Posterior vena cava (tissue), 2 donors: ENCODE measurements around the gene ID3. TPM values are rescaled to one million over a fixed set of nuclear protein-coding genes. Genes with fewer than 3 reads are reported as not detected.

ENCODE experiments used
- DNase-seq: peaks from one replicate; pipeline ENCODE4 v3.0.0-alpha.2; 2020; ENCODE audit warnings: low spot score
- intact Hi-C, 2 donors: fragments of 100-400 bp; cut with DNase I; formaldehyde crosslinking; loops; one replicate each; pipeline versions ENCODE4 v1.14.1 to v1.14.2; 2022 to 2023
- total RNA-seq, 2 donors: library from RNA; stranded (reverse); fragmentation: NEBNext Ultra II Directional; extraction: Animal tissue kit (Norgen Biotek cat#: 25700); gene quantifications; one replicate each; pipeline ENCODE4 v1.2.1, GENCODE V29; 2021
- donor health status: DM: yes; HTN: yes; CAD: no.
- donor health status: DM: yes; HTN: yes; CAD: no.

ID3 gene
- total RNA-seq, 2 donors from 2014 or later, result 190 to 243 TPM

DNA sequence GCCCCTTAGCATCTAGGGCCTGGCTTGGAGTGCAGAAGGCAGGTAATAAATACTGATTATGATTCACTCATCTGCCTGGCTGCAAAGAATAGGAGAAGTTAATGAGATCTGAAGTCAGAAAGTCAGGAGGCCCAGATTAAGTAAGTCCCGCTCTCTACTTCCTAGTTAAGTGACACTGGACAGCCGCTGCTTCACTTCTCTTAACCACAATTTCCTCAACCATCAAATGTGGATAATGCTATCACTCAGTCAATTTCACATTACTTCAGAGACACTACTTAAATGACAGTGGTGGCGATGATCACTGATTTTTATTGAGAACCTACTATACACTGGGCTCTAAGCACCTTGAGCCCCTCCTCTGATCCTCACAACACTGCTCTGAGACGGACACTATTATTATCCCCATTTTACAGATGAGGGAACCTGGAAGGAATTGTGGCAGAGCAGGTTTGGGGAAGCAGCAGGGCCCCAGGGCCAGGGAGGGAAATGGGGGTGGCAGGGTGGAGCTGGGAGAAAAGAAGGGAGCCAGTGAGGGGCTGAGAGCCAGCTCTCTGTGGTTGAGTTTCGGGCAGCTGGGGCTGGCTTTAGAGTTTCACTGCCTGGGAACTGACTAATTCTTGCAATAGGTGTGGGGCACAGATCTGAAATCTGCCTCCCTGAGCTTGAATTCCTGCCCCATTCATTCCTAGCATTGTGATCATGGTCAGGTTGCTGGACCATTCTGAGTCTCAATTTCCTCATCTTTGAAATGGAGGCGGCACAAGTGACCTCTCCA, 25.9 kb downstream of the ID3 start:
- intact Hi-C loops, result loop anchor here in 1 of 2 donors (5.0 kb wide), 2 partner anchors 36 to 1401 kb away; no protein-coding TSS in a partner anchor

DNA sequence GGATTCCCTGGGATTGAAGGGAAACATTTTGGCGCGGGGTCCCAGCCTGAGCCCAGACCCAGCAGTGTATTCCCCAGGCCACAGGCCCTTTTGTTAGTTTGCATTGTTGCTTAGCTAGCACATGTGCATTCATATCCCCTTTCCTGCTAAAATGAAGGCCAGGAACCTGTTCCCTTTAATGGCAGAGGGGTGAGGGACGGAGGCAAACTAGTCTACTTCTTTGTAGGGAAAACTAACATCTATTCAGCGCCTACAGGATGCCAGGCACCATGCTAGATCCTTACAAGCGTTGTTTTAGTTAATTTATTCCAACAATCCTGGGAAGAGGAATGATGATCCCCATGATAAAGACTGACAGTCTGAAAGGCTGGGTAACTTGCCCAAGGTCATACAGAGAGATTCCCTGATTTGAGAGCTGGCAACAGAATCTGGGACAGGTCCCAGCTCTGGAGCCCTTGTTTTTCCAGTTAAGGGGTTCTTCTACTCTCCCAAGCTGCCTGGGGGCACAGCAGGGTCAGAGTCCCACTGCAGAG, 27.7 kb downstream of the ID3 start:
- no peak for DNase-seq
- intact Hi-C loops, result loop anchor here in 1 of 2 donors (5.0 kb wide), 2 partner anchors 34 to 1399 kb away; no protein-coding TSS in a partner anchor

More for the DNA sequence above, 25.9 kb downstream of the ID3 start:
- DNase-seq, result no peak

DNA sequence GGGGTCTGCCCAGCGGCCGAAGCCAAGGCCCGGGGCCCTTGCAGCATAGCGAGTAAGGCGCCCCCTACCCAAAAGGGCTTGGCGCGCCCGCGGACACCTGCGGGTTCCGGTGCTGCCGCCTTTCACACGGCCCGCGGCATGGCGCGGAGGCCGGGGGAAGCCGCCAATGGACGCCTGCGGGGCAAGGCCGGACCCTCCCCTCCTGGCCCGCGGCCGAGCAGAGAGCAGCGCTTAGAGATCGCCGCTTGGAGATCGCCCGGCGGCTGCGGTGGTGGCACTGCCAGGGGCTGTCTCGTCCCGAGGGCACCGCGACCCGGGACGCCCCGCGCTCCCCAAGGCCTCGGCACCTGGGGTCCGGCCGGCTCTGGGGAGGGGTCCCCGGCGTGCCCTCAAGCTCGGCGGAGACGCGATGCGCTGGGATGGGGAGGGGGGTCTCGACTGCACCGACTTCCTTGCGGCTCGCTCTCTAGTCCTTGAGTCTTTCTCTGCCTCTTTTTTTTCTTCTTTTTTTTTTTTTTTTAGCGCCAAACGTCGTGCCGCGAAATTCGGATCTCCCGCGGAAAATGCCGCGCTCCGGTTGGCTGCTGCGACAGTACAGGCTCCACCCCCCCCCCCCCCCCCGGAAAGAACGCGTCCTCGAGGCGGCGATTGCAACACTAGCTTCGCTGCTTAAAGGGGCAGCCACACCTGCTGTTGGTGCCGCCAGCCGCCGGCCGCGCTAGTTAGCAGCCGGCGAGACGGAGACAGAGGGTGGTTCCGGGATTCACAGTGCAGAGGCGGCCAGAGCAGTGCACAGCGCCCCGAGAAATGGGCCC, 28.3 kb downstream of the ID3 start, which contains the start of gene E2F2:
Gene E2F2 (minus strand): TSS at position 487 of the 815 bp plus-strand sequence. CDS start 440 bp downstream, at position 47.
- DNase-seq, result peak; percentile 94
- intact Hi-C loops, result loop anchor here in 1 of 2 donors (5.0 kb wide), 2 partner anchors 34 to 1399 kb away; no protein-coding TSS in a partner anchor

DNA sequence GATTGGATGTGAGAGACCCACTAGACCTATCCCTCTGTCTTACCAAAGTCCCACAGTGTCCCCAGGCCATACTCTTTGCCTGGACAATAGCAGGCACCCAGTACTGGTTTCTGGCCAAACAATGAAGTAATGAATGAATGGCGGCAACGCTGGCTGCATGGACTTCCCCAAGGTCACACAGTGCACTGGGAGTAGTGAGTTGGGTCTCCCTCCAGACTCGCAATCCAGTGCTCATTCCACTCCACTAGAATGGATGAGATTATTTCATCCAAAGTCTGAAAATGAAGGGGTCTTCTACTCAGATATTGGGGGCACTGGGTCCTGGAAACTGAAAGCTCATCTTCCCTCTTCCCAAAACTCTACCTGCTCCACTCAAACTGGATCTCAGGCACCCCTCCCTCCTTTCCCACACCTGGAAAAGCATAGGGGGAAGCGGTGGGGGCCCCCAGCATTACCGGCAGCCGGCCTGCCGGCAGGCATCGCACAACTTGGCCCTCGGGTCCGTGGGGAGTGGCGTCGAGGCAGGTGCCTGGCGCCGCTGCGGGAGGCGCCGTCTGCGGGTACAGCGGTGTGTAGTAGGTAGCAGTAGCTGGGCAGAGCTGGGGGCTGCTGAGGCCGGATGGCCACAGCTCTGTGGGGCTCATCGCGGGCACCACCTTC, 29.1 kb downstream of the ID3 start:
- DNase-seq, result no peak
- intact Hi-C loops, result loop anchor here in 1 of 2 donors (5.0 kb wide), 2 partner anchors 33 to 1398 kb away; no protein-coding TSS in a partner anchor

DNA sequence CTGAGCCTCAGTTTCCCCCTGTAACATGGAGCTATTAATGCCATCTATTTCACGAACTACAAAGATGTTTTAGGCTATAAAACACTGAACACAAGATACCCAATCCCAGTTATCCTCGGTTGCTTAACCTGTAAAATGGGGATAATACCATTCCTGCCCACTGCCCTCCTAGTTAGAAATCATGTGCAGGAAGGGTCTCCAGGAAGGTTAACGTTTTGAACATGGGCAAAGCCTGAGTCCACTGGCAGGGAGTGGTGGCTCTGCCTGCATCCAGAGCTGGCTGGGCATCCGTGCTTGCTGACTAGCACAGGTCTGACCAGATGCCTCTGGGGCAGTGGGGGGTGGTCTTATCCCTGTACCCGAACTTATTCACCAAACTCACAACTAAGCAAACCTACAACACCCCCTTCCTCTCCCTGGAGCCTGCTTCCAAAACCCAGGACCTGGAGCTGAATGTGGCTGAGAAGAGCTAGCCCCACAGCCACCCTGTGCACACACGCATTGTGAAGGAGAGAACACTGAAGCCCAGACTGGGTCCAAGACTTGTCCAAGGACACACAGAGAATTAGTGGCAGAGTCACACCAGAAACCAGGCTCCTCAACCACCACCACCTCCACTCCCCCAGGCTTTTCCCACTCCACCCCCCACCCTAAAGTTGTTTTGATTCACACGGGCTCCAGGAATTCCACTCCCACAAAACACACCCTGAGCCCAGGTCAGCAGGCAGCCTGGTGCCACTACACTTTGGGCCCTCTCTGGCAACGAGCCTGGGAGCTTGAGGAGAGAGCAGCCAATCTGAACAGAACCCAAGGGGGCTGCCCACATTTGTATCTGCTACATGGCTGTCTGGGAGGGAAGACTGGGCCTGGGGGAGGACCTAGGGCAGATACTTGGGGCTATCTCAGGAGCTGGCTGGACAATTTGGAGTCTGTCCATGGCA, 29.9 kb downstream of the ID3 start:
- intact Hi-C loops, result loop anchor here in 1 of 2 donors (5.0 kb wide), 2 partner anchors 32 to 1397 kb away; no protein-coding TSS in a partner anchor
- DNase-seq, result no peak

DNA sequence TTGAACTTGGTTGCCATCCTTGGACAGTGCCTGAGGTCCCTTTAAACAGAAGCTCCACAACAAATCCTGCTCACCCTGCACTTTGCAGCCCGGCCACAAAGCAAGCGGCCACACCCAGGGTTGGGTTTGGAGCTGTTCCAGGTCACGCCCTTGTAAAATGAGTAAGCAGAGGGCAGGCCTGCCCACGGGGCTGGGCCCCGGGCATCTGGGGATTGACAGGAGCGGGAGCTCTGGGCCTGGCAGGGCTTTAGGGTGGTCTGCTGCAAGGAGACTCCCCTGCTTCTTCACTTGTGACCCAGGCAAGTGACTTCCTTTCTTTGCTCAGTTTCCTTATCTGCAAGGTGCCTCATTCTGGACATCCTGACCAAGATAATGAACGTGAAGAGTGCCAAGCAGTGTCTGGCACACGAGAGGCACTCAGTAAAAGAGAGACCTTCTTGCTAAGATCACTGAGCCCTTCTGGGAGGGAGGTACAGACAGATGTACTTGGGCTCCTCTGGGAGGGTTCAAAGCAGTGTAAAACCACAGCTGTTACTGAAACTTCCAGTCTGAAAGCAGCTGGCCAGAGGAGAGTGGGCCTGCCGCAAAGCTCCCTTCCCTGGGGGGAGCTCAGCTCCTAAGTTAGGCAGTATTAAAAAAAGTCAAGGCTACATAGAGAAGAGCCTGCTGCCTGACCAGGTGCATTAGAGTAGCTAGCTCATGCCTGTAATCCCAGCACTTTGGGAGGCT, 30.9 kb downstream of the ID3 start:
- intact Hi-C loops, result no loop called here
- peak; percentile 96 for DNase-seq

DNA sequence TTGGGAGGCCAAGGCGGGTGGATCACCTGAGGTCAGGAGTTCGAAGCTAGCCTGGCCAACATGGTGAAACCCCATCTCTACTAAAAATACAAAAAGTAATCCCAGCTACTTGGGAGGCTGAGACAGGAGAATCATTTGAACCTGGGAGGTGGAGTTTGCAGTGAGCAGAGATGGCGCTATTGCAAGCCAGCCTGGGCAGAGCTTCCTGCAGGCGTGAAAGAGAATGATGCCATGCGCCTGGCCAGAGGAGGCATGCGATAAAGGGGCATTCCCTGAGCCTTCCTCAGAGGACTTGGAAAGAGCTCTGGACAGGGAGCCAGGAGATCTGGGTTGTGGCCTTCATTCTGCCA, 31.4 kb downstream of the ID3 start:
- intact Hi-C loops, result no loop called here
- DNase-seq, result no peak

DNA sequence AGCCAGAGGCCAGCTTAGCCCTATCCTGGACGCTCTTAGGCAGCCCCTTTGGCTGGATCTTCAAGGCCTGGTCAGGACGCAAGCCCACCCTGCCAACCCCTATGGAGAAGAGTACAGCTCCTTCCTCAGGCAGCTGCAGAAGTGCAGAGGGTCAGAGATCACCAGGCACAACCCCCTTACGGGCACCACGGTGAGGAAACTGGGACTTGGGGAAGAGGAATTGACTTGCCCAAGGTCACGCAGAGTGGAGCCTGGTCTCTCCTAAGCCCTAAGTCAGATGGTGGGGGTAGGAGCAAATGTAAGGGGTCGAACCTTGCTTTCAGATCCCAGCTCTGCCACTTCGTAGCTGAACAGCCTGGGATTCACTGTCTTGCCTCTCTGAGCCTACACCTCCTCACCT, 31.9 kb downstream of the ID3 start:
- DNase-seq, result no peak
- intact Hi-C loops, result no loop called here

DNA sequence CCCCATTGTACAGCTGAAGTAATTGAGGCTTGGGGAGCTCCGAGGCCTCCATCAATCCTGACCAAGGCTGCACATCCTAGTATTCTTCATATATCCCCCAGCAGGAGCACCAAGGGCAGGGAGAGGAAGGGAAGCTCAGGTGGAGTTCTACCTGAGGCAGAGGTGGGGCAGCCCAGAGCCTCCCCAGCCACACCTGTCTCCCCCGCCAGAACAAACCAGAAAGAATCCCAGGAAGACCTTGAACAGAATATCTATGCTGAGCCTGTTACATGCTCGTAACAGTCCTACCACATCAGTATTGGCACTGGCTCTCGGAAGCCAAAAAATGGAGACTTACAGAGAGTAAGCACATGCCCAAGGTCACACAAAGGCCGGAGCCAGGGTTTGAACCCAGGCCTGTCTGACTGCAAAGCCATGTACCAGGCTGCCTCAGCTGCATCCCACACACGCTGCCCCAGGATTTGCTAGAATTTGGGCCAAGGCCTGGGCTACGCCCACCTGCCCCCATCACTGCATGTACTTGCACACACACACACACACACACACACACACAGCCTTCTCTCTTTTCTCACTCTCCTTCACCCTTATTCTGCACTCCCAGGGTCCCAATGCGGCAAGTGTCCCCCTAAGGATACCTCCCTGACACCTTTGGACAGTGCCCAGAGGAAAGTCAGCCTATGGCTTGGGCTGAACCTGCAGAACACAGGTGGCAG, 32.8 kb downstream of the ID3 start:
- intact Hi-C loops, result no loop called here
- DNase-seq, result no peak

DNA sequence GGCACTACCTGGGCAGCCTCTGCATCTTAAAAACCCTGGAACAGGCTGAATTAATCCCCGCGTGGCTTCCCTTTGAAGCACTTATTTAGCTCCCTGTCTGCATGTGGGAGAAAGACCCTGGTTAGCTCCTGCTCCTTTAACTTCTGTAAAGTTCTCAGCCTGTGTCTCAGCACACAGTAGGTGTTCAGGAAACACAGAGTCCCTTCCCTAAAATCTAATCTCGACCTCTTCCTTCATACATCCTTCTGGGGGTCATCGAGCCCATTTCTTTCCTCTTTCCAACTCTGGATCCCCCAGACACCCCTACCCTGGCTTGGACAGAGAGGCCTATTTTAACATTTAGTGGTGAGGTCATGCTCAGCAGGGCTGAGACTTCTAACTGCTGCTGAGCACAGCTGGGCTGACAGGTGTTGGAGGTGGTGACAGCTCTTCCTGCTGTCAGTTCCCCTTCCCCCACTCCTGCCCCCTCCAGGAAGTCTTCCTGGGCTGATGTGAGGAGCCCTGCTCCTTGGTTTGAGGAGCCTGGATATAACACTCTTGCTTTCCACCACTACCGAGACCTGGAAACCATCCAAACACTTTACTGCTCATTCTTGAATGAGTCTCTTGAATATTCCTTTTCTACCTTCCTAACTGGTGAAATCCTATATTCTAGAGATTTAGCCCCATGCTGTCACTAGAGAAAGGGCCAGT, 33.6 kb downstream of the ID3 start:
- DNase-seq, result no peak
- intact Hi-C loops, result no loop called here

DNA sequence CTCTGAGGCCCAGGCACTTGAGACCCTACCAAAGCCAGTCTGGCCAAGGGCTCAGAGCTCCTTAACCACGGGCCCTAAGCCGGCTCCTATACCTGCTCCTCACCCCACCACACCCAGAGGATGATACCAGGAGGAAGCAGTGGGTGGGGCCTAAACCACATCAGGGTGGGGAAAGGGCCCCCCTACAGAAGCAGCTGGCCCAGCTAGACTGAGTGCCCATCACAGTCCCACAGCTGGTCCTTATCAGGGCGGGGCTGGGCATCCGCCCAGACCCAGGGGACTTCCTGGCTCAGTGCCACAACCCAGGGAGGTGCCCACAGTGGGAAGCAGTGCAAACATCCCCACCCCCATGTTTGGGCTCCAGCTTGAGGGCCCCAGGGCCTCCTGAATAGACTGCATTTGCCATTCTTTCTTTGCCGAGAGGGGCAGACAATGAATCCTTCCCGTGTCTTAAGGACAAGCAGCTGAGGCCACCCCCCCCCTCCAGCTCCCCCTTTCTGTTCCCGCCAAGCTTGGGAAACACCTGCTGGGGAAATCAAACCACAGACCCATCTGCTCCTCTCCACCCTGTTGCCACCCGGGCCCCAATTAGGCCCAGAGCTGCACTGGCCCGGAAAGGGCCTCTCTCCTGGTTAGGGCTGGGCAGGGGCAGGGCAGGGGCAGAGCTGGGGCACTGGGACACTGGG, 34.4 kb downstream of the ID3 start:
- intact Hi-C loops, result no loop called here
- DNase-seq, result no peak

DNA sequence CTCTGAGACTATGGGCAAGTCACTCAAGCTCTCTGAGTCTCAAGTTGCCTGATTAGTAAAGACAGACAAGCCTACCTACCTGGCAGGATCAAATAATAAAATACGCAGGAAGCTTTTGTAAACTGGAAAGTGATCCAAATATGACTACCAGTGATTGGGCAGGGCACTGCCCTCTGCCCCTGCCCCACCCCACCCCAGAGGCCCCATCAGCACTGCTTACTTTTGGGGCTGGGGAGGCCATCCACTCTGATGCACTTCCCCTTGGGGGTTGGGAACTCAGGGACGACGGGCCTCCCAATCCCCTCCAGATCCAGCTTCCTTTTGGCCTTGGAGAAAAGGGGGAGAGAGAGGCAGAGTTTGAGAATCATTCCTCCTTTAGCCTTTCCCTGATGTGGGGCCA, 35.1 kb downstream of the ID3 start:
- intact Hi-C loops, result no loop called here
- no peak for DNase-seq

DNA sequence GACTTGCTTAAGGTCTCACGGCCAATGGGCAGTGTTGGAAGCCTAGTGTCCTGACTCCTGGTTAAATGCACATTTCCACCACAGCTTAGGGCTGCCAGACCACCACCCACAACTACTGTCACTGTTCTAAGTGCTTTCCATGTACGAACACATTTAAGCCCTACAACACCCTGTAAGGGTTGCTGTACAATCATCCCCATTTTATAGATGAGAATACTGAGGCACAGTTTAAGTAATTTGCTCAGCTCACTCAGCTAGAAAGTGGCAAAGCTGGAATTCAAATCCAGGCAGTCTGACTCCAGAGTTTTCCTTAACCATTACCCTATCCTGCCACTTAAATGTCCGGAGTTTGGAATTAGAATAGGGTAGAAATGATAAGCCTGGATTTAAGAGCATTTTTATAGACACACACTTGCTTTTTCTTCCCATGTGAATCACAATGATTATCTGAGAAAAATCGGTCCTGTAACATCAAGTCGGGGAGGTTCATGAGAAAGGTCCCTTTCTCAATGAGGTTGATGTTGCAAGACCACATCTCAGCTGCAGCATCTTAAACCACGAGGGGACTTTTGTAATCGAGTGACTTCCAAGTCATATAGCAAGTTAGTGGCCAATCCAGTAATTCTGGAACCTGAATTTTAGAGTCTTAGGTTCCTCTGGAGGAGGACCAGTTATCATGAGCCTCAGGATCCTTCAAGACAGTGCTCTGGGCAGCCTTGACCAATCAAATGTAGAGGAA, 36.9 kb downstream of the ID3 start:
- intact Hi-C loops, result no loop called here
- no peak for DNase-seq

DNA sequence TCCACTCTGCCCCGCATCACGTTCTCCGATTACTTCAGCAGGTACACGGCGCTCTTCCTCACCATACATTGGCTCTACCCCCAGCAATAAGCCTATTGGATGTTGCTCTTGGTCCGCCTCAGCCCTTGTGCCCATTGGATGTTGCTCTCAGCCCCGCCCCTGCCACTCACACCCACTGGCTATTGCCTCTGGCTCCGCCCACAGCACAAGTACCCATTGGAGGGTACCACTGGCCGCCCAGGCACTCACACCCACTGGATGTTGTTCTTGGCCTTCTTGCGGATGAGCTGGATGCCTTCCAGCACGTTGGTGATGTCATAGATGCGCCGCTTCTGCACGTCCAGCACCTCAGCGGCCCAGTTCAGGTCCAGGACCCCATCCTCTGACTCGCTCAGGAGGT, 37.7 kb downstream of the ID3 start:
- intact Hi-C loops, result no loop called here

DNA sequence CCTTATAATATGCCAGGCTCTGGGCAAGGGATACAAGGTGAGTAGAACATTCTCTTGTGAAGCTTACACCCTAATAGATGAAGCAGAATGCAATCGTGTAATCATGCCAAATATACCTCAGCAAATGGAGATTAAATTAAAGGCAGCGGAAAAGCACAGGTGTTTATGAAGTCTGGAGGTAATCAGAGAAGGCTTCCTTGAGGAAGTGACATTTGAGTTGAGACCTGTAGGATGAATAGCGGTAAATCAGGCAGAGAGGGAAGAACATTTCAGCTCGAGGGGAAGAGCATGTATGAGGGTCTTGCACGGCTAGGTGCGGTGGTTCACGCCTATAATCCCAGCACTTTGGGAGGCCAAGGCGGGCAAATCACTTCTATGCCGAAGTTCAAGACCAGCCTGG, 41.7 kb downstream of the ID3 start:
- intact Hi-C loops, result no loop called here
- no peak for DNase-seq

More for the DNA sequence above, 37.7 kb downstream of the ID3 start:
- no peak for DNase-seq
